ENCODE measurements around the gene BABAM2. TPM values are rescaled to one million over a fixed set of nuclear protein-coding genes. Genes with fewer than 3 reads are reported as not detected.

BABAM2 gene
- total RNA-seq, 1 donor from 2014 or later, result 28.5 TPM

DNA sequence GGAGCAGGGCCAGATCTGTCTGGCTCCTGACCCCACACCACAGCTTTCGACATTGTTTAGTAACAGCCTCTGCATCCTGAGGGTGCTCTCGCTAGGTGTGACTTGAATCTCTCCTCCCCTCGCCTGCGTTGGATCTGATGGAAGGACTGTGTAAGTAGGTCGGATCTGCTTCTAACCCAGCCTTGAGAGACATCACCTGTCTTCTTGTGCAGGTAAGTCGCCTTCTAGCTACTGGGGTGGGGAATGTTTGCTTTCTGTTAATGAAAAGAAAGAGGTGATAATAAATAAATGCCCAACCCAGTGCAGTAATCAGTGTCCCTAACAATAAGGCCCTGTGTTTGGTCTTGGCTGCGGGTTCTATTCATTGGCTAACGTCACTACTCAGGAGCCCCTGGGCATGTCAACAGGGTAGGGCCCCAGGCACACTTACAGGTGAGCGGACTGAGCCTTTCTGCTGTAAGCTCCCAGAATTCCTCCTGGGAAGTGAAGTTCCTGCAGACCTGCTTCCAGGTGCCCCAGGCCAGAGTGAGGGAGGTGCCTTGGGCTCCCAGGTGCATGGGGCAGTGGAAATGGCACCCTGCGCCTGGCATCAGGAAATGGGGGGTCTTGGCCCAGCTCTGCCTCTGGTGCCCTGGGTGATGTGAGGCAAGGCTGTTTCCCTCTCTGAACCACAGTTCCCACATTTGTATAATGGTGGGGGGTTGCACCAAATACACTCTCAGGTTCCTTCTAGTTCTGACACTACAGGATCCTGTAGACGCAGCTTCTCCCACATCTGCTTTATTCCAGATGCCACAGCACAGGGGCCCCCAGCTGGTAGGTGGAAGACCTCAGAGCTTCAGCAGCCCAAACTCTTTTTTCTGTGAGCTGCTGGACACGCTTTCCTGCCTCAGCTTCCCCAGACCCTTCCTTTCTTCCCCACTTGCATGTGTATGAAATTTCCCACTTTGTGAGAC lies 491.0 kb downstream of the BABAM2 start:
- no peak overlapping the region for H2AFZ ChIP-seq (ENCODE audit: low read depth, low read length)
- H3K36me3 ChIP-seq (ENCODE audit: insufficient read depth, low read length), result no peaks in the 10 kb centered on the region
- H3K4me1 ChIP-seq (ENCODE audit: insufficient read depth, low read length), result peaks cover under 1% of the 10 kb centered on the region
- H3K9me3 ChIP-seq (ENCODE audit: insufficient read depth, low read depth, low read length), result no peaks in the 10 kb centered on the region
- FAIRE-seq, result no peak
- Mint-ChIP-seq H3K36me3 (ENCODE audit: low read depth, unreplicated experiment) (no peaks in the 10 kb centered on the region), H3K4me1 (ENCODE audit: low read depth, unreplicated experiment) (peaks cover 3% of the 10 kb centered on the region), H3K9me3 (ENCODE audit: unreplicated experiment) (no peaks in the 10 kb centered on the region), H3K27me3 (ENCODE audit: low read depth, unreplicated experiment) (peaks cover 42% of the 10 kb centered on the region), H3K27ac (ENCODE audit: unreplicated experiment) (no peak overlapping the region), H3K4me3 (ENCODE audit: unreplicated experiment) (no peak overlapping the region)
- H3K4me2 ChIP-seq (ENCODE audit: low read length), result no peak overlapping the region
- H3K9ac ChIP-seq (ENCODE audit: low read length), result no peak overlapping the region
- H3K27me3 ChIP-seq (ENCODE audit: insufficient read depth, low read length), result no peaks in the 10 kb centered on the region
- TF ChIP-seq, protein P1, sequence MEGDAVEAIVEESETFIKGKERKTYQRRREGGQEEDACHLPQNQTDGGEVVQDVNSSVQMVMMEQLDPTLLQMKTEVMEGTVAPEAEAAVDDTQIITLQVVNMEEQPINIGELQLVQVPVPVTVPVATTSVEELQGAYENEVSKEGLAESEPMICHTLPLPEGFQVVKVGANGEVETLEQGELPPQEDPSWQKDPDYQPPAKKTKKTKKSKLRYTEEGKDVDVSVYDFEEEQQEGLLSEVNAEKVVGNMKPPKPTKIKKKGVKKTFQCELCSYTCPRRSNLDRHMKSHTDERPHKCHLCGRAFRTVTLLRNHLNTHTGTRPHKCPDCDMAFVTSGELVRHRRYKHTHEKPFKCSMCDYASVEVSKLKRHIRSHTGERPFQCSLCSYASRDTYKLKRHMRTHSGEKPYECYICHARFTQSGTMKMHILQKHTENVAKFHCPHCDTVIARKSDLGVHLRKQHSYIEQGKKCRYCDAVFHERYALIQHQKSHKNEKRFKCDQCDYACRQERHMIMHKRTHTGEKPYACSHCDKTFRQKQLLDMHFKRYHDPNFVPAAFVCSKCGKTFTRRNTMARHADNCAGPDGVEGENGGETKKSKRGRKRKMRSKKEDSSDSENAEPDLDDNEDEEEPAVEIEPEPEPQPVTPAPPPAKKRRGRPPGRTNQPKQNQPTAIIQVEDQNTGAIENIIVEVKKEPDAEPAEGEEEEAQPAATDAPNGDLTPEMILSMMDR (IDR thresholded peaks at IDR 0.05; ENCODE audit: insufficient read depth, low read depth, low read length), result no peak
- TF ChIP-seq EZH2 (IDR thresholded peaks at IDR 0.05; ENCODE audit: insufficient read depth, low read length), result no peak
- no peak overlapping the region for H3K4me3 ChIP-seq (ENCODE audit: insufficient read depth, low read depth, low read length)
- H4K20me1 ChIP-seq (ENCODE audit: insufficient read depth, low read length), result no peaks in the 10 kb centered on the region
- no peaks in the 10 kb centered on the region for H3K79me2 ChIP-seq (ENCODE audit: insufficient read depth, low read length)
- H3K27ac ChIP-seq (ENCODE audit: low read depth, low read length), result no peak overlapping the region
- DNase-seq (ENCODE audit: low read depth), result no peak

DNA sequence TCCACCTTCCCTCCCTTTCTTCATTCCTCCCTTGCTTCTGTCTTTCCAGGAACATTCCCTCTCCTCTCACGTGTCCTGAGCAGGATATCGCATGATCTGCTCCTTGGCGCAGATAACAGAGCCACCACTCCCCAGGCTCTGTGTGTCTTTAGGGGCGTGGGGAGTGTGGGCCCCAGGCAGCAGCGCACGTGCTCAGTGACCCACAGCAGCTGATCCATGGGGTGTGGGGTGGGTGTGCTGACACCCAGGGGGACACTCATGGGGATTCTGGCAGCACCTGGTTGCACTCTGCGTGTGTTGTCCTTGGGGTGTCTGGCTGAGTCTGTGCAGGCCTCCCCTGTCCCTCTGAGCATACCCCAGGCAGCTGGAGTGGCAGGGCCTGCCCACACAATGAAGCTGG lies 492.2 kb downstream of the BABAM2 start:
- H3K4me1 ChIP-seq (ENCODE audit: insufficient read depth, low read length), result peaks cover 11% of the 10 kb centered on the region
- no peak overlapping the region for H2AFZ ChIP-seq (ENCODE audit: low read depth, low read length)
- no peak overlapping the region for H3K9ac ChIP-seq (ENCODE audit: low read length)
- H3K4me2 ChIP-seq (ENCODE audit: low read length), result no peak overlapping the region
- H3K4me3 ChIP-seq (ENCODE audit: insufficient read depth, low read depth, low read length), result no peak overlapping the region
- no peak for TF ChIP-seq EZH2 (IDR thresholded peaks at IDR 0.05; ENCODE audit: insufficient read depth, low read length)
- TF ChIP-seq, protein P1 (IDR thresholded peaks at IDR 0.05; ENCODE audit: insufficient read depth, low read depth, low read length), result no peak
- Mint-ChIP-seq H3K4me1 (ENCODE audit: low read depth, unreplicated experiment) (peaks cover 9% of the 10 kb centered on the region), H3K27ac (ENCODE audit: unreplicated experiment) (no peak overlapping the region), H3K4me3 (ENCODE audit: unreplicated experiment) (no peak overlapping the region), H3K9me3 (ENCODE audit: unreplicated experiment) (no peaks in the 10 kb centered on the region), H3K27me3 (ENCODE audit: low read depth, unreplicated experiment) (peaks cover 34% of the 10 kb centered on the region), H3K36me3 (ENCODE audit: low read depth, unreplicated experiment) (no peaks in the 10 kb centered on the region)
- no peaks in the 10 kb centered on the region for H3K36me3 ChIP-seq (ENCODE audit: insufficient read depth, low read length)
- no peaks in the 10 kb centered on the region for H3K79me2 ChIP-seq (ENCODE audit: insufficient read depth, low read length)
- no peaks in the 10 kb centered on the region for H4K20me1 ChIP-seq (ENCODE audit: insufficient read depth, low read length)
- H3K27ac ChIP-seq (ENCODE audit: low read depth, low read length), result no peak overlapping the region
- H3K27me3 ChIP-seq (ENCODE audit: insufficient read depth, low read length), result no peaks in the 10 kb centered on the region
- DNase-seq (ENCODE audit: low read depth) (no peak), FAIRE-seq (no peak)
- H3K9me3 ChIP-seq (ENCODE audit: insufficient read depth, low read depth, low read length), result no peaks in the 10 kb centered on the region
